HG03342 (cell line): ENCODE data around the gene ZNF778.
"Not testable (repeated sequence)": the region's sequence is repeated elsewhere in the genome, so short reads cannot be mapped to it uniquely, and the experiment has no call there.

Experiments
- ATAC-seq: cut with Tn5 transposase; IDR thresholded peaks from one replicate; pipeline ENCODE4 v1.9.1; 2021; ENCODE audit warnings: mild to moderate bottlenecking, moderate library complexity; ENCODE audit not compliant: unreplicated experiment

The ZNF778 gene

DNA sequence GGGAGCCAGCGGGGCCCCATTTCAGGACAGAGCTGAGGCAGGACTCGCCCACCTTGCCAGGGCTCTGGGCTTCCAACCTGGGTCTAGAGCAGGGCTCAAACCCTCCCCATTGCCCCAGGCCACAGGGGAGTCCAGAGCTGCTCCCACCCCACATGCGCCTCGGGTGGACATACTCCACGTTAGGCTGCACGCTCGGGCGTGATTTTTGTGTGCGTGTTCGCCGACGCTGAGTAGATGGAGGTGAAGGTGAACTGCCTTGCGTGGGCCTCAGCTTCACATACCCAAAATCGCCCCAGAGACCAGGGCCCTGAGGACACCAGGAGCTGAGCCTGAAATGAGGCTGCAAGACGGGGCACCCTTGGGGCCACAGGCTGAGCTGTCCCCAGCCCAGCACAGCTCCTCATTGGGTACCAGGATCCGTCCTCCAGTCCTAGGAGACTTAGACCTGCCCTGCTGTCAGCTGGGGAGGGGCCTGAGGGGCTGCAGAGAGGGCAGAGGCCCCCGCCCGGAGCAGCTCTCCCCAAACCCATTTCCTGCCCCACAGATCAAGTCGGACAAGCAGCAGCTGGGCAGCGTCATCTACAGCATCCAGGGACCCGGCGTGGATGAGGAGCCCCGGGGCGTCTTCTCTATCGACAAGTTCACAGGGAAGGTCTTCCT is 37.7 kb upstream of the ZNF778 start:
- no peak for ATAC-seq

DNA sequence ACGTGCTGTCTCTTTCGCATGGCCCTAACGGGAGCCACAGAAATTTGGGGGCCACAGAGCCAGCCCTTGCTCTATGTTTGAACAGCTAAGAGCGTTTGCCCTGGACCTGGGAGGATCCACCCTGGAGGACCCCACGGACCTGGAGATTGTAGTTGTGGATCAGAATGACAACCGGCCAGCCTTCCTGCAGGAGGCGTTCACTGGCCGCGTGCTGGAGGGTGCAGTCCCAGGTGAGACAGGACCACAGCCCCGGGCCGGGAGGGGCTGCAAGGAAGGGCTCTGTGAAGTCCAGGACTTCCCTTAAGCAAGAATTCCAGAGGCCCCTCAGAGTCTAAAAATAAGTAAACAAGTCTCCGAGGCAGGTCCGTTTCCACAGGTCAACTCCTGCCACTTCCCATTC is 34.0 kb upstream of the ZNF778 start:
- ATAC-seq, result no peak

DNA sequence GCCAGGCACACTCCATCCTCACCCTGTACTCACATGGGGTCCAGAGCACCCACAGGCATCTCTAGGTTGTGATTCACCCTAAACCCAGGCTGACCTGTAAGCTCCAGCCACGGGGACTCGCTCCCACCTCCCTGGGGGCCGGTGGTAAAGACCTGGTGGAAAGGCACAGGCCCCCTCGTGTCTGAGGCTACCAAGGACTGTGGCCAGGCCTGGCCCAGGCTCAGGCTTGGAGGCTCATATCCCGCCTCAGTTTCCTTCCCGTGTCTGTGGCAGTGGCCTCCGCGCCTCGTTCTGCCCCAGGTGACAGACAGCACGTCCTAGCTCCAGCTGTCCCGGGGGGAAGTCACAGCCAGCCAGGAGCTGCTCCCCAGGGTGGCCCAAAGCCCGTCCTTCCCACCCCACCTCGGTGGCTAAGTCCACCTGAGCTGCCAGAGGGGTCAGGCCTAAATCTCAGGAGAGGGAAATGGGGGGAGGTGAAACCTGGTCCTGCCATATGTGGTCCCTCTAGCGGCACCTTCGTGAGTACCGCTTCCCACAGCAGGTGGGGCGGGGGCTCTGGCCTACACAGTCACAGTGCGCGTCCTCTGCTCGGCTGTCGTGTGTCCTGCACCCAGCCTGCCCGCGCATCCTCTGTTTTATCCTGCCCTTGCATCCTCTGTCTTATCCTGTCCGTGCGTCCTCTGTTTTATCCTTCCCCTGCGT is 33.4 kb upstream of the ZNF778 start:
- no peak for ATAC-seq

DNA sequence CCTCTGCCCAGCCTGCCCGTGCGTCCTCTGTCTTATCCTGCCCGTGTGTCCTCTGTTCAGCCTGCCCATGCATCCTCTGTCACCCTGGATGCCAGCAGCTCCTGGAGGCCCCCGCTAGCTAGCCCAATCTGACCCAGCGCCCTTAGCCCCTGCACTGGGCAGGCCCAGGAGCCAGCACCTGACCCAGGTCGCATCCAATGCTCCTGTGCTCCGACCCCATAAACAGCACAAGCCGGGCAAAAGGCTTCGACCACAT is 32.9 kb upstream of the ZNF778 start:
- no peak for ATAC-seq

DNA sequence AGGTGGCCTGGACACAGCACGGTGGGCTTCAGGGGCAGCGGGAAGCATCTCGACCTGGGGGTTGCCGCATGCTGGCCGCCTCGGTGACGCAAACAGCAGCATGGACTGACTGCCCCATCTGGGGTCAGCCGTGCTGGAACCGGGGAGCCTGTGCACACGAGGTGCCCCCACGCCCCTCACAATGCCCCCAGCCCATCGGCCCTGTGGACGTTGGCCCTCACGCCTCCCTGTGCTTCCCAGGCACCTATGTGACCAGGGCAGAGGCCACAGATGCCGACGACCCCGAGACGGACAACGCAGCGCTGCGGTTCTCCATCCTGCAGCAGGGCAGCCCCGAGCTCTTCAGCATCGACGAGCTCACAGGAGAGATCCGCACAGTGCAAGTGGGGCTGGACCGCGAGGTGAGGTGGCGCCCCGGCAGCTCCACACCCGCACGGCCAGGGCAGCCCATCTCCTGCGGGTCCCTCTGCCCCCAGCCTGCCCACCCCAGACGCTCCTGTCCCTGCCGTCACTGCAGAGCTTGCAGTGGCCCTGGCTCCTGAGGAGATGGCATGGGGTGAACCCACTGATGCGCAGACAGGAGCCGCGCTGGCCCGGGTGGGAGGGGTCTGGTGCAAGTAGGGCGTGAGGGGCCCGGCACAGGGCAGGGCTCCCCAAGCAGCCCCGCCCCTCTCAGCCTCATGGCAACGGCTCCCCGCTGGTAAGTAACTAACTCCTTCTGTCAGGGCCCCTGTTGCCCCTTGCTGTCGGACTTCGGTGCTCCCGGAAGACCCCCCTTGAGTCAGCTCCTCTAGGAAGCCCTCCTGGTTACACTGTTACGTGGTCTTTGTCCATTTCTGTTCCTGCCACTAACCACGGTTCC is 32.3 kb upstream of the ZNF778 start:
- no peak for ATAC-seq

DNA sequence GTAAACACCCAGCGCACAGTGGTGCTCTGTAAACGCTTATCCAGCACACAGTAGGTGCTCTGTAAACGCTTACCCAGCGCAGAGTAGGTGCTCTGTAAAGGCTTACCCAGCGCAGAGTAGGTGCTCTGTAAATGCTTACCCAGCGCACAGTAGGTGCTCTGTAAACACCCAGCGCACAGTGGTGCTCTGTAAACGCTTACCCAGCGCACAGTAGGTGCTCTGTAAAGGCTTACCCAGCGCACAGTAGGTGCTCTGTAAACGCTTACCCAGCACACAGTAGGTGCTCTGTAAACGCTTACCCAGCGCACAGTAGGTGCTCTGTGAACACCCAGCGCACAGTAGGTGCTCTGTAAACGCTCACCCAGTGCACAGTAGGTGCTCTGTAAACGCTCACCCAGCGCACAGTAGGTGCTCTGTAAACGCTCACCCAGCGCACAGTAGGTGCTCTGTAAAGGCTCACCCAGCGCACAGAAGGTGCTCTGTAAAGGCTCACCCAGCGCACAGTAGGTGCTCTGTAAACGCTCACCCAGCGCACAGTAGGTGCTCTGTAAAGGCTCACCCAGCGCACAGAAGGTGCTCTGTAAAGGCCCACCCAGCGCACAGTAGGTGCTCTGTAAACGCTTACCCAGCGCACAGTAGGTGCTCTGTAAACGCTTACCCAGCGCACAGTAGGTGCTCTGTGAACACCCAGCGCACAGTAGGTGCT is 31.5 kb upstream of the ZNF778 start:
- ATAC-seq, result not testable (repeated sequence)

DNA sequence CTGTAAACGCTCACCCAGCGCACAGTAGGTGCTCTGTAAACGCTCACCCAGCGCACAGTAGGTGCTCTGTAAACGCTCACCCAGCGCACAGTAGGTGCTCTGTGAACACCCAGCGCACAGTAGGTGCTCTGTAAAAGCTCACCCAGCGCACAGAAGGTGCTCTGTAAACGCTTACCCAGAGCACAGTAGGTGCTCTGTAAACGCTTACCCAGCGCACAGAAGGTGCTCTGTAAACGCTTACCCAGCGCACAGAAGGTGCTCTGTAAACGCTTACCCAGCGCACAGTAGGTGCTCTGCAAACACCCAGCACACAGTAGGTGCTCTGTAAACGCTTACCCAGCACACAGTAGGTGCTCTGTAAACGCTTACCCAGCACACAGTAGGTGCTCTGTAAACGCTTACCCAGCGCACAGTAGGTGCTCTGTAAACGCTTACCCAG is 30.9 kb upstream of the ZNF778 start:
- ATAC-seq, result not testable (repeated sequence)

DNA sequence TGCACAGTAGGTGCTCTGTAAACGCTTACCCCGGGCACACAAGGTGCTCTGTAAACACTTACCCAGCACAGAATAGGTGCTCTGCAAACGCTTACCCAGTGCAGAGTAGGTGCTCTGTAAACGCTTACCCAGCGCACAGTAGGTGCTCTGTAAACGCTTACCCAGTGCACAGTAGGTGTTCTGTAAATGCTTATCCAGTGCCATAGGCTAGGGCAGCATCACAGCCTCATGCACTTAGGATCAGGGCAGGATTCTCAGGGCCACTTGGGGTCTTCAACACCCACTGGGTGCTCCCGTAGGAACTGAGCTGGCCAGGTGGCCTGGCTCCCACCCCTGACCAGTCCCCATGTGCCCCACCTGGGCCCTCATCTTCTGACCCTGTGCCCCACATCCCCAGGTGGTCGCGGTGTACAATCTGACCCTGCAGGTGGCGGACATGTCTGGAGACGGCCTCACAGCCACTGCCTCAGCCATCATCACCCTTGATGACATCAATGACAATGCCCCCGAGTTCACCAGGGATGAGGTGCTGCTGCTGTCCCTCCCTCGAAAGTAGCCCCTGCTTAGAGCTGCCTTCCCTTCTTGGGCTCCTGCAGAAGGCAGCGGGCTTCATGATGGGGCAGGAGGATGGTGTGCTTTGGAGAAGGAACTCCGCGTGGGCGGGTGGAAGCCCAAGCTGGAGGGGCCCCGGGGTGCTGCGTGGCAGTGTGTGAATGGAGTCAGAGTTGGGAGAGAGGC is 30.3 kb upstream of the ZNF778 start:
- no peak for ATAC-seq

DNA sequence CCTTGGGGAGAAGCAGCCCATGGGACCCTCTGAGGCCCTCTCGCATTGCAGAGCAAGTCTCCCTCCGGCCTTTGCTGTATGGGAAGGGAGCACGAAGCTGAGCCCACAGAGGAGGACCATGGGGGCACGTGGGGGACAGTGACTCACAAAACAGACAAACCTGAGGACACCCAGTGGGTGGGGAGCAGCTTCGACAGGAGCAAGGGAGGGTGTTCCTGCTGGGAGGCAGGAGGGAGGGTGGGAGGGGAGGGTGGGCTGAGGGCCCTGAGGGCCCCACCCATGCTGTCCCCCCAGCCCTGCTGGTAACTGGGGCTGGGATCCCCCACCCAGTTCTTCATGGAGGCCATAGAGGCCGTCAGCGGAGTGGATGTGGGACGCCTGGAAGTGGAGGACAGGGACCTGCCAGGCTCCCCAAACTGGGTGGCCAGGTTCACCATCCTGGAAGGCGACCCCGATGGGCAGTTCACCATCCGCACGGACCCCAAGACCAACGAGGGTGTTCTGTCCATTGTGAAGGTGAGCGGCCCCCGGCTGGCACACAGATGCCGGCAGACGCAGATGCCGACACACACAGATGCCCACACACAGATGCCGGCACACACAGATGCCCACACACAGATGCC is 29.6 kb upstream of the ZNF778 start:
- ATAC-seq, result no peak

DNA sequence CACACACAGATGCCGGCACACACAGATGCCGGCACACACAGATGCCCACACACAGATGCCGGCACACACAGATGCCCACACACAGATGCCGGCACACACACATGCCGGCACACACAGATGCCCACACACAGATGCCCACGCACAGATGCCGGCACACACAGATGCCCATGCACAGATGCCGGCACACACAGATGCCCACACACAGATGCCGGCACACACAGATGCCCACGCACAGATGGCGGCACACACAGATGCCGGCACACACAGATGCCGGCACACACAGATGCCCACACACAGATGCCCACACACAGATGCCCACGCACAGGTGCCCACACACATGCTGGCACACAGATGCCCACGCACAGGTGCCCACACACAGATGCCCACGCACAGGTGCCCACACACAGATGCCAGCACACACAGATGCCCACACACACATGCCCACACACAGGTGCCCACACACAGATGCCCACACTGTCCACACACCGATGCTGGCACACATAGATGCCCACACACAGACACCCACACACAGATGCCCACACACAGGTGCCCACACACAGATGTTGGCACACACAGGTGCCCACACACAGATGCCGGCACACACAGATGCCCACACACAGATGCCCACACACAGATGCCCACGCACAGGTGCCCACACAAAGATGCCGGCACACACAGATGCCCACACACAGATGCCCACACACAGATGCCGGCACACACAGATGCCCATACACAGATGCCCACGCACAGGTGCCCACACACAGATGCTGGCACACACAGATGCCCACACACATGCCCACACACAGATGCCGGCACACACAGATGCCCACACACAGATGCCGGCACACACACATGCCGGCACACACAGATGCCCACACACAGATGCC is 28.8 kb upstream of the ZNF778 start:
- ATAC-seq, result not testable (repeated sequence)

DNA sequence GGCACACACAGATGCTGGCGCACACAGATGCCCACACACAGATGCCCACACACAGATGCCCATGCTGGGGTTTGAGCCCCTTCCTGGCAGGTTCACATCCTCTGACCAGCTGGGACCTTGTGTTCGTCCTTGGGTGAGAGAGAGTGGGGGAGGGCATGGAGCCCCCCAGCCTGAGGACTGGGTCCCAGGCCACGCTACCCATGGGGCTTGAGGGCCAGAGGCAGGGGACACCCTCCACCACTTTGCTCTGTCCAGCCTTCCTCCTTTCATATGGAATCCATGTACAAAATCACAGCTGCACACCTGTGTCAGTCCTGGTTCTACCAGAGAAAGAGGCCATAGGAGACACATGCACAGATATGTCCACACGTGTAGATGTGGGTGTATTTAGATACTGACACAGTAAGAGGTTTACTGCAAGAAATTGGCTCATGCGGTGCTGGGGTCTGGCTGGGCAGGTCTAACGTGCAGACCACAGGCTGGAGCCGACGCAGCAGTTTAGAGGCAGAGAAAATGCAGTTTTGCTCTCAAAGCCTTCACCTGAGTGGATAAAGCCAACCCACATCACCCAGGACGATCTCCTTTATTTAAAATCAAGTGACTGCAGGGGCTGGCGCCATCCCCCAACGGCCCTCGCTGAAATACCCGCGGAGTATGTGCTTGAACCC is 28.0 kb upstream of the ZNF778 start:
- no peak for ATAC-seq

DNA sequence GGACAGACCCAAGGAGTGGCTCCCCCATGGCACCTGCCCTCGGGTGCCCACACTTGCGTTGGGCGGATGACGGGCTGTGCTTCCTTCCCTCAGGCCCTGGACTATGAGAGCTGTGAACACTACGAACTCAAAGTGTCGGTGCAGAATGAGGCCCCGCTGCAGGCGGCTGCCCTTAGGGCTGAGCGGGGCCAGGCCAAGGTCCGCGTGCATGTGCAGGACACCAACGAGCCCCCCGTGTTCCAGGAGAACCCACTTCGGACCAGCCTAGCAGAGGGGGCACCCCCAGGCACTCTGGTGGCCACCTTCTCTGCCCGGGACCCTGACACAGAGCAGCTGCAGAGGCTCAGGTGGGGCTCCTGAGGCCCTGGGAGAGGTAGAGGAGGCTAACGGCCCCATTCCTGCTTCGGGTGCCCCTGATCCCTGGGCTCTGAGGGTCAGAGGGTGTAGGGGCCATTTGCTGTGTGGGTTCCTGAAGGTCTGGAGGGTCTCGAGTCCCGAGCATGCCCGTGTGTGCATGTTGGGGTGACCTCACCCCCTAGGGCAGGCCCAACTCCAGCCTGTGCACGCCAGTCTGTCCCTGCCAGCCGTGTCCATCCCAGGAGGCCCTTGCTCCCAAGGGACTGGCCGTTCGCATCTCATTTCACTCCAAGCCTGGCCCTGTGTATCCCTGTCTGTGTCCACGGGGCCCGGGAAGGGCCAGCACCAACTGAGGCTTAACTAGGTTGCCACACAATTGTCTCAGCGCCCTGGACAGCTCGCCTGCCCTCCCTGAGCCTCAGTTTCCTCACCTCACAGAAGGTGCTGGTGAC is 27.1 kb upstream of the ZNF778 start:
- no peak for ATAC-seq

DNA sequence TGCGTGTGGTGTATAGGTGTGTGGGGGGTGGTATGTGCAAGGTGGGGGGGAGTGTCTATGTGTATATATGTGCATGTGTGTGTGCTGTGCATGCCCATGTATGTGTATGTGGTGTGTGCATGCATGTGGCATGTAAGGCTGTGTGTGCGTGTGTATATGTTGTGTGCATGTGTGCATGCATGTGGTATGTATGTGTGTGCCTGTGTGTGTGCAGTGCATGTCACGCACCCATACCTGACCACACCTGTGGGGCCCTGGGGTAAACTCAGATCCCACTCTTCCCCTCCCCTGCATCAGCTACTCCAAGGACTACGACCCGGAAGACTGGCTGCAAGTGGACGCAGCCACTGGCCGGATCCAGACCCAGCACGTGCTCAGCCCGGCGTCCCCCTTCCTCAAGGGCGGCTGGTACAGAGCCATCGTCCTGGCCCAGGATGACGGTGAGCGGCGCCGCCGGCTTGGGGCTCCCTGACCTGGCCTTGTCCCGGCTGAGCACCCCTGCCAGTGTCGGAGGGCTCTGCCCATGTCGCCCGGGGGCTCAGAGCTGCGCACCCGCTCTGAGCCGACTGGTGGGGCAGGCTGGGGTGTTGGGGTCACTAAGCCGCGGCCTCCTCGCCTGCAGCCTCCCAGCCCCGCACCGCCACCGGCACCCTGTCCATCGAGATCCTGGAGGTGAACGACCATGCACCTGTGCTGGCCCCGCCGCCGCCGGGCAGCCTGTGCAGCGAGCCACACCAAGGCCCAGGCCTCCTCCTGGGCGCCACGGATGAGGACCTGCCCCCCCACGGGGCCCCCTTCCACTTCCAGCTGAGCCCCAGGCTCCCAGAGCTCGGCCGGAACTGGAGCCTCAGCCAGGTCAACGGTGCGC is 26.2 kb upstream of the ZNF778 start:
- no peak for ATAC-seq

DNA sequence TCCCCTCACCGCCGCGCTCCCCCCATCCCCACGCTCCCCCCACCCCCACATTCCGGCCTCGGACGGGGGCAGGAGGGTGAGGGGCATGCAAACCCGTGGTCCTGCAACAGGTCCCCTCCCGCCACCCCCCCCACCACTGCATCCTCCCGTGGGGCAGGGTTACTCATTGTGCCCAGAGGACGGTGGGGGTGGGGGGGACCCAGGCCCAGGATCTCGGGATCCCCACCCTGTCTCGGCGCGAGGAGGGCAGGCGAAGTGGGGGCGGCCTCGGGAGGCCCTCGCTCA is 25.7 kb upstream of the ZNF778 start:
- ATAC-seq, result no peak

DNA sequence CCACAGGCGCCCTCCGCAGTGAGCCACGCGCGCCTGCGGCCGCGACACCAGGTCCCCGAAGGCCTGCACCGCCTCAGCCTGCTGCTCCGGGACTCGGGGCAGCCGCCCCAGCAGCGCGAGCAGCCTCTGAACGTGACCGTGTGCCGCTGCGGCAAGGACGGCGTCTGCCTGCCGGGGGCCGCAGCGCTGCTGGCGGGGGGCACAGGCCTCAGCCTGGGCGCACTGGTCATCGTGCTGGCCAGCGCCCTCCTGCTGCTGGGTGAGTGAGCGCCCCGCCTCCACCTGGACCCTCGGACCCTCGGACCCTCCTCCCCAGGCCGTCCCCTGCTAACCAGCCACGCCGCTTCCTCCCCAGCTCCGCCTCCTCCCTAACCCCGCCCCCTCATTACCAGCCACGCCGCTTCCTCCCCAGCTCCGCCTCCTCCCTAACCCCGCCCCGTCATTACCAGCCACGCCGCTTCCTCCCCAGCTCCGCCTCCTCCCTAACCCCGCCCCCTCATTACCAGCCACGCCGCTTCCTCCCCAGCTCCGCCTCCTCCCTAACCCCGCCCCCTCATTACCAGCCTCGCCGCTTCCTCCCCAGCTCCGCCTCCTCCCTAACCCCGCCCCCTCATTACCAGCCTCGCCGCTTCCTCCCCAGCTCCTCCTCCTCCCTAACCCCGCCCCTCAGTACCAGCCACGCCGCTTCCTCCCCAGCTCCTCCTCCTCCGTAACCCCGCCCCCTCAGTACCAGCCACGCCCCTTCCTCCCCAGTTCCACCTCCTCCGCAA is 25.1 kb upstream of the ZNF778 start:
- not testable (repeated sequence) for ATAC-seq

DNA sequence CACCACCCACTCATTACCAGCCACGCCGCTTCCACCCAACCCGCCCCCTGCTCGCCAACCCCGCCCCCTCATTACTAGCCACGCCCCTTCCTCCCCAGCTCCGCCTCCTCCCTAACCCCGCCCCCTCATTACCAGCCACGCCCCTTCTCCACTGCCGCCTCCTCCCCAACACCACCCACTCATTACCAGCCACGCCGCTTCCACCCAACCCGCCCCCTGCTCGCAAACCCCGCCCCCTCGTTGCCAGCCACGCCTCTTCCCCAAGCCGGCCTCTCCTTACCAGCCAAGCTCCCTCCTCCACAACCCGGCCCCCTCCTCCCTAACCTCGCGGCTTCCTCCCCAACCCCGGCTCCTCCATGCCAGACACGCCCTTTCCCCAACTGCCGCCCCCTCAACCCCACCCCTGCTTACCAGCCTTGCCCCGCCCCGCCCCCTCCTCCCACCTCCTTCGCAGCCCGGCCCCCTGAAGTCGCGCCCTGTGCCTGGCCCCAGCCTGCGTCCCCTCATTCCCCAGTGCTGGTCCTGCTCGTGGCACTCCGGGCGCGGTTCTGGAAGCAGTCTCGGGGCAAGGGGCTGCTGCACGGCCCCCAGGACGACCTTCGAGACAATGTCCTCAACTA is 24.4 kb upstream of the ZNF778 start:
- ATAC-seq, result no peak
